Measurements from ENCODE around the gene IRF2BP2.

DNA sequence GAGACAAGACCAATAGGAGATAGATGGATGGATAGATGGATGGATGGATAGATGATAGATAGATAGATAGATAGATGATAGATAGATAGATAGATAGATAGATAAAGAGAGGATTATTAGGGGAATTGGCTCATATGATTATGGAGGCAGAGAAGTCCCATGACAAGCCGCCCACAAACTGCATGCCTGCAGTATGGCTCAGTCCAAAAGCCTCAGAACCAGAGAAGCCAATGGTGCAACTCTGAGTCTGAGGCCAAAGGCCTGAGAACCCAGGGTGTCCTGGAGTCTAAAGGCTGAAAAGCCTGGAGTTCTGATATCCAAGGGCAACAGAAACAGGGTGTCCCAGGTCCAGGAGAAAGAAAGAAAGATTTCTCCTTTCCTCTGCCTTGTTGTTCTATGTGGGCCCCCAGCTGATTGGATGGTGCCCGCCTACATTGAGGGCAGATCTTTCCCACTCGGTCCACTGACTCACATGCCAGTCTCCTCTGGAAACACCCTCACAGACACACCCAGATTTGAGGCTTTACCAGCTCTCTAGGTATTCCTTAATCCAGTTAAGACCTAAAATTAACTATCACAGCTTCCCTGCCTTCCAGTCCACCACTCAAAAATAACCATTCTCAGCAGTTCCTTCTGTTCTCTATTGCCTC is 39.6 kb upstream of the IRF2BP2 start:
- TF ChIP-seq EP300 (IDR thresholded peaks at IDR 0.05; ENCODE audit: low read depth) (no peak), POLR2A (IDR thresholded peaks at IDR 0.05) (no peak), POLR2AphosphoS5 (IDR thresholded peaks at IDR 0.05) (no peak)
- TF ChIP-seq, protein P1, sequence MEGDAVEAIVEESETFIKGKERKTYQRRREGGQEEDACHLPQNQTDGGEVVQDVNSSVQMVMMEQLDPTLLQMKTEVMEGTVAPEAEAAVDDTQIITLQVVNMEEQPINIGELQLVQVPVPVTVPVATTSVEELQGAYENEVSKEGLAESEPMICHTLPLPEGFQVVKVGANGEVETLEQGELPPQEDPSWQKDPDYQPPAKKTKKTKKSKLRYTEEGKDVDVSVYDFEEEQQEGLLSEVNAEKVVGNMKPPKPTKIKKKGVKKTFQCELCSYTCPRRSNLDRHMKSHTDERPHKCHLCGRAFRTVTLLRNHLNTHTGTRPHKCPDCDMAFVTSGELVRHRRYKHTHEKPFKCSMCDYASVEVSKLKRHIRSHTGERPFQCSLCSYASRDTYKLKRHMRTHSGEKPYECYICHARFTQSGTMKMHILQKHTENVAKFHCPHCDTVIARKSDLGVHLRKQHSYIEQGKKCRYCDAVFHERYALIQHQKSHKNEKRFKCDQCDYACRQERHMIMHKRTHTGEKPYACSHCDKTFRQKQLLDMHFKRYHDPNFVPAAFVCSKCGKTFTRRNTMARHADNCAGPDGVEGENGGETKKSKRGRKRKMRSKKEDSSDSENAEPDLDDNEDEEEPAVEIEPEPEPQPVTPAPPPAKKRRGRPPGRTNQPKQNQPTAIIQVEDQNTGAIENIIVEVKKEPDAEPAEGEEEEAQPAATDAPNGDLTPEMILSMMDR (IDR thresholded peaks at IDR 0.05) = no peak

Data from transverse colon (tissue), 4 donors.